ENCODE measurements around the gene GJA3. TPM values are rescaled to one million over a fixed set of nuclear protein-coding genes. Genes with fewer than 3 reads are reported as not detected.

Gene GJA3
- total and polyA plus RNA-seq, 9 of the 15 experiments (the other 6 are each of a cell fraction or from before 2014, with no cell fraction given) = 0.03 to 0.13 (median 0.04) TPM; not detected in 4

DNA sequence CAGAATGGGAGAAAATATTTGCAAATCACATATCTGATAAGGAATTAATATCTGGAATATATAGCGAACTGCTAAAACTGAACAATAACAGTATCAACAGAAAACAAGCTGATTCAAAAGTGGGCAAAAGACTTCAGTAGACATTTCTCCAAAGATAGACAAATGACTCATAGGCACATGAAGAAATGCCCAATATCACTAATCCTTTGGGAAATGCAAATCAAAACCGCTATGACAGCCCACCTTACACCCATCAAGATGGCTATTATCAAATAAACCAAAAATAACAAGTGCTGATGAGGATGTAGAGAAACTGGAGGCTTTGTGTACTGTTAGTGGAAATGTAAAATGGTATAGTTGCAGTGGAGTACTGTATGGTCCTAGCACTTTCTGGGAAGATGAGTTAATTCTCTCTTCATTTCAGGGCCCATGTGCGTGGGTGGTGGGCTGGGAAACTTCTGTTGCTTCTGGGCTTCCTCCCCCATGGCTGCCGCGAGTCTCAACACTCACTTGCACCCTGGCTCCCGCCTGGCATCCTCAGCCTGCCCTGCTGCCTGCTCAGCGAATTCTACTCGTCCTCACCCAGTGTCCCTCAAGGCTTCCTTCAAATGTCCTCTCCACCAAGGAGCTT lies 12.4 kb upstream of the GJA3 start:
- no peak overlapping the region for H3K9ac ChIP-seq (ENCODE audit: insufficient read depth in 1 of 2, low read depth in 2 of 2, low read length in 2 of 2)
- H3K36me3 ChIP-seq (ENCODE audit: control insufficient read depth, insufficient read depth, low read length) = no peaks in the 10 kb centered on the region
- ChIA-PET POLR2A (interaction anchor here (1.0 kb wide), 1 partner anchor 22 kb away, joined by 3 read pairs; no protein-coding TSS in a partner anchor), CTCF (ENCODE audit: low intra/inter-chr PET ratio) (no interaction called here)
- 2% methylated on average over 6 of the region's 8 CpGs for WGBS (ENCODE audit: insufficient coverage, low coverage, missing lambda C conversion rate)
- DNase-seq (ENCODE audit: extremely low read depth in 1 of 4, low spot score in 3 of 4) (no peak), FAIRE-seq (no peak), ATAC-seq (no peak)
- H3K4me3 ChIP-seq = no peak overlapping the region
- H4K20me1 ChIP-seq (replicated peaks; ENCODE audit: control insufficient read depth, insufficient read depth, low read length) = no peaks in the 10 kb centered on the region
- no peaks in the 10 kb centered on the region for H3K79me2 ChIP-seq (ENCODE audit: control insufficient read depth, insufficient read depth, low read length)
- no peak for TF ChIP-seq MITF (IDR thresholded peaks at IDR 0.05)
- TF ChIP-seq MED1 (CRISPR knock-in tag; IDR thresholded peaks at IDR 0.05; ENCODE audit: borderline replicate concordance) = no peak
- TF ChIP-seq EGR1 (conservative IDR thresholded peaks at IDR 0.05) = peak; percentile 61
- TF ChIP-seq DNMT1 (IDR thresholded peaks at IDR 0.05) = no peak
- BruUV-seq (replicated peaks) = no TSS peak
- no peak overlapping the region for H3K27ac ChIP-seq (ENCODE audit: extremely low read depth, low read depth, low read length)
- in situ Hi-C loops (cut with MboI) (no loop called here), intact Hi-C loops (cut with micrococcal nuclease) (no loop called here)
- no peak overlapping the region for H3K4me2 ChIP-seq (ENCODE audit: insufficient read depth, low read length)
- peaks cover 0 to 5% of the 10 kb centered on the region in 2 experiments; a peak in 2 of 5 replicates for H3K4me1 ChIP-seq (replicated peaks in 1 of 2; ENCODE audit: control insufficient read depth in 2 of 2, insufficient read depth in 2 of 2, low read length in 2 of 2)
- peaks cover 10 to 53% of the 10 kb centered on the region in 2 experiments; a peak in 4 of 5 replicates for H3K27me3 ChIP-seq (ENCODE audit: control insufficient read depth in 2 of 2, insufficient read depth in 2 of 2, low read length in 2 of 2)
- no peak overlapping the region for H2AFZ ChIP-seq (ENCODE audit: low read depth, low read length)
- no peaks in the 10 kb centered on the region for H3K9me3 ChIP-seq (replicated peaks; ENCODE audit: control insufficient read depth, insufficient read depth, low read depth, low read length)
- no peaks in the 10 kb centered on the region for H3K9me1 ChIP-seq (ENCODE audit: control insufficient read depth, insufficient read depth, low read length)
